ENCODE results near the gene LGALS13.

The LGALS13 gene, protein sequence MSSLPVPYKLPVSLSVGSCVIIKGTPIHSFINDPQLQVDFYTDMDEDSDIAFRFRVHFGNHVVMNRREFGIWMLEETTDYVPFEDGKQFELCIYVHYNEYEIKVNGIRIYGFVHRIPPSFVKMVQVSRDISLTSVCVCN

GRCh38 chr19:39602224-39602623 lies at the start of gene LGALS13:
TSS of gene LGALS13 (plus strand) at chr19:39602524. CDS start at chr19:39602569, 45 bp downstream.
- no peak for DNase-seq

DNA sequence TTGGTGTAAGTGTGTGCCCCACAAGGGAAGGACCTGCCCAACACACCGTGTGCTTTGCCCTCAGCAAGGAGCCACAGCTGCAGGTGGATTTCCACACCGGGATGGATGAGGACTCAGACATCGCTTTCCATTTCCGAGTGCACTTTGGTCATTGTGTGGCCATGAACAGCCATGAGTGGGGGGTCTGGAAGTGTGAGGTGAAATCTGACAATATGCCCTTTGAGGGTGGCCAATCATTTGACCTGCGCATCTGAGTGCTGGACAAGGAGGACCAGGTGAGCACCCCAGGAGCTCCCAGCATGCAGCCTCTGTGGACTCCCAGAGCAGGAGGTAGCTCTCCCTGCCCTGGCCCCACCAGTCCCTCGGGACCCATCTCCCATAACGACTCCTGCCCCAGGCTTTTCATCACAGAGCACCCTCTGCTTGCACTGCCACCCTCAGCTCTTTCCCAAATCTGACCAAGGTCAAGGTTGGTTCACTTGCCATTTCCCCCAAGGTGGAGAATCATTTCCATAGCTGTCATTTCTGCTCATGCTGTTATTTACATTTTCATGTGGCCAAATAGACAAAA lies 49.2 kb upstream of the LGALS13 start:
- DNase-seq, result no peak

DNA sequence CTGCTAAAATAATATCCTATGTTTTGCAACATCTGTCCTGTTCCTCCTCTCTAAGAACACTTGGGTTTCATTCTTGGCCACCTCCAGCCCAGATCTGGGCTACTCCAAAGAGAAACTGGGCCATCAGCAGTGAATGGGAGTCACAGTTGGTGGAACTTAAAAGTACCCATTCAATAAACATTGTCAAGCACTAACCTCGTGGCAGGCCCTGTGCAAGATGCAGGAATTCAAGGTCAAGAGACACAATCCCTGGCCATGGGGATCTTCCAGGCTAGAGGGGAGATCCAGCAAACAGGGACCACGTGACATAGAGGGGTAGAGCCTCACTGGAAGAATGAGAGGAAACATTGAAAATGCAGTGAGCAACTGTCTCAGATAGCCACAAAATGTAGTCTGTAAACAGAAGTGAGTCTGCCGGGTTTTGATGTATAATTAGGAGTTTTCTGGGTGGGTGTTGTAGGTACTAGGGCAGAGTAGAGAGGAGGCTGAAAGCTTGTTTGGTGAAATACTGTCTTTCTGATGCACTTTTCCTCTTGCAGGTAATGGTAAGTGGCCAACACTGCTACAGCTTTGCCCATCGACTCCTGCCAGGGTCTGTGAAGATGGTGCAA lies 47.5 kb upstream of the LGALS13 start:
- no peak for DNase-seq

- DNase-seq, result no peak
Observed at GRCh38 chr19:39555883-39556282, 46.4 kb upstream of the LGALS13 start.

- DNase-seq, result peak; percentile 48 to 52
Observed at GRCh38 chr19:39557811-39558623, 44.3 kb upstream of the LGALS13 start.

DNA sequence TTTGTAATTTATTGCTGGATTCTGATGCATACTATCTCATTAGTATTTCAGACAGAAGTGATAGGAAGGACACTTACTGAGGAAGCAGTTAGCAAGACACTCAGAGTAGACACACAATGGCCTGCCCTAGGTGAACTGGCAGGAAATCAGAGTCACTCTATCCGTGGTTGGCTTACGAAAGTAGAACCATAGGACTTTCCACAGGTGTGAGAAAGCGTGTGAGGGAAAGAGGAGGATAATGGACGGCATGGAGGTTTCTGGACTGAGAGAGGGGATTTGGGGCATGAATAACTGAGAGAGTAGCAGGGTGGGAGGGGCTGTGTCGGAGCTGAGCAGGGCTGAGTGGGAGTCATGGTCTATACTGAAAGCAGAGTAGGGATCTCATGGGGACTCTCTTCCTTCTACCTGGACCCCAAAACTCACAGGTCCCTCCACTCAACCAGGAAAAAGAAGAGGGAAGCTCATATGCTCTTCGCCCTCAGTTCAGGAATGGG lies 43.7 kb upstream of the LGALS13 start:
- DNase-seq, result peak in 1 of 2 experiments; percentile 45

GRCh38 chr19:39563408-39563807 lies 38.9 kb upstream of the LGALS13 start:
- no peak for DNase-seq

DNA sequence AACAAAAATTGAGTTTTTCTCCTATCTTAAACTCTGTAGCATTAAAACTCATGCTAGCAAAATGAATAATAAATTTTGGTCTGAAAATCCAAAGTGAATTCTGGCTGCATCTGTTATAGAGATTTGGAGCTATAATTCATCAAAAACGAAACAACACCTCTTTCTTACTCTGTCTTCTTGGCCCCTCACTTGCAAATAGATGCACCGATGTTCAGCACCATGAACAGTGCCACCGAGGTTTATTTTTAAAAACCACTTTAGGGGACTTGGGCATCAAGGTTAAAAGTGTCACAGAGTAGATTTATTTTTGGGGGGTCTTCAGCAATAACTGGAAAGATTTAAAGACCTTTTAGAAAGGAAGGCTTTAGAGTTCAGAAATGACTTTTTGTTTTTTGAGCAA lies 36.3 kb upstream of the LGALS13 start:
- DNase-seq, result no peak

GRCh38 chr19:39568604-39569003 lies 33.7 kb upstream of the LGALS13 start:
- DNase-seq, result no peak

DNA sequence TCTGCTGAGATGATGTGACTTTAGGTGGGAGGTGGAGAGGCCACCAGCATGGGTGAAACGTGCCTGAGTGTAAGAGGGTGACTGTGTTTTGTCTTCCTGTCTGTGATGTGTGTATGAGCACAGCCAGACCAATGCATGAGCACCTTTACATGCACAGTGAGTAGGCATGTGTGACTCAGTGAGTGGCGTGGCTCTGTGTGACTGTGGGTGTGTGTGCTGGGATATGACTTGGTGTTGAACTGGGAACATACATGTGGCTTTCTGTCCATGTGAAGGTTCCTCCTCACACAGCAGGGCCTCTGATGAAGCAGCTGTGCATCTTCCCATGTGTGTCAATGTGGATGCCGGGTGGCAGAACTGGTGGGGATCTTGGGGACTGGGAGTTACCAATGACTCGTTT lies 19.9 kb upstream of the LGALS13 start:
- DNase-seq, result no peak

DNA sequence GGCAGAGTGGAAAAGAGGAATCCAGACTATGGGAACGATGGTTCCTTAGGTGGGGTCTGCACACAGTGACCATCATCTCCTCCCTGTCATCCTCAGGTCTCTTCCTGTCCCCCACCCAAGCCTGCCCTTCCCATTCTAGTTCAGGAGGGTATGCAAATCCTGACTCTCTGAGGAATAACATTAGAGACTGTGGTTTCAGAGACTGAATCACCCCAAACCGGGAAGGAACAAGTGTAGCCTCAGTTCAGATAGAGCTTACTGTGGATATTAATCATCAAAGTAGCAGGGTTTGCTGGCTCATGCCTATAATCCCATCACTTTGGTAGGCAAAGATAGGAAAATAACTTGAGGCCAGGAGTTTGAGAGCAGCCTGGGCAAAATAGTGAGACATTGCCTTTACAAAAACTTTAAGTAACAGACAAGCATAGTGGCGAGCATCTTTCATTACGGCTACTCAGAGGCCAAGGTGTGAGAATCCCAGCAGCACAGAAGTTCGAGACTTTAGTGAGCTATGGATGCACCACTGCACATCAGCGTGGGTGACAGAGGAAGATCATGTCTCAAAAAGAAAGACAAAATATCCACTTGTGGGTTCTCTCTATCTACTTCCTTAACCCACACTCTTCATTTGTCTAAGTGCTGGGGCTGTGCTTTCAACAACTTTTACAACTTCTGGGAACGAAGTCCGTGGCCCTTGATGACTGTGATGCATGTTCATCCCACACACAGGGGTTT lies 19.3 kb upstream of the LGALS13 start:
- DNase-seq, result no peak

DNA sequence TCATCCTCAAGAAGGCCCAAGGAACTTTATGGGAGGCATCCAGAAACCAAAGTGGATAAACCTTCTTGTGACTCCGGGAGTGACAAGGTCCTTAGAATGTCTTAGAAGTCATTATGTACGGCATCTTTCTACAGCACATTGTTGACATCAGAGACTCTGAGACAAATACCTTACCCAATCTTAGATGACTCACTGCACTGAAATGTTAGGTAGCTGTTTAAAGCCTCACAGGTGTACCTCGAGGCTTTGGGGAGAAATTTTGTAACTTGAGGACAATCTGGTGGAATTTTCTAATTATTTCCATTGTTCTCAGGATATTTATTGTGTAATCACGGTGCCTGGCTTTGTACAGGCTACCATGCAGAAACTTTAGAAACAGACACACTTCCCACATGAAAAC lies 14.8 kb upstream of the LGALS13 start:
- no peak for DNase-seq

GRCh38 chr19:39588066-39588465 lies 14.3 kb upstream of the LGALS13 start:
- DNase-seq, result no peak

GRCh38 chr19:39590265-39590664 lies 12.1 kb upstream of the LGALS13 start:
- no peak for DNase-seq

DNA sequence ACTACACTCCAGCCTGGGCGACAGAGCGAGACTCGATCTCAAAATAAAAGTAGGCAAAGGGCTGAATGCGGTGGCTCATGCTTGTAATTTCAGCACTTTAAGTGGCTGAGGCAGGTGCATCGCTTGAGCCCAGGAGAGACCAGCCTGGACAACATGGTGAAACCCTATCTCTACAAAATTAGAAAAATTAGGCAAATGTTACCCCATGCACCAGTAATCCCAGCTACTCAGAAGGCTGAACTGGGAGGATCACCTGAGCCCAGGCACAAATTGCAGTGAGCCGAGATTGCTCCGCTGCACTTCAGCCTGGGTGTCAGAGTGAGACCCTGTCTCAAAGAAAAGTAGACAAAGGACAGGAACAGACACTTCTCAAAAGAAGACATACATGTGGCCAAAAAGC lies 9.9 kb upstream of the LGALS13 start:
- DNase-seq, result no peak

DNA sequence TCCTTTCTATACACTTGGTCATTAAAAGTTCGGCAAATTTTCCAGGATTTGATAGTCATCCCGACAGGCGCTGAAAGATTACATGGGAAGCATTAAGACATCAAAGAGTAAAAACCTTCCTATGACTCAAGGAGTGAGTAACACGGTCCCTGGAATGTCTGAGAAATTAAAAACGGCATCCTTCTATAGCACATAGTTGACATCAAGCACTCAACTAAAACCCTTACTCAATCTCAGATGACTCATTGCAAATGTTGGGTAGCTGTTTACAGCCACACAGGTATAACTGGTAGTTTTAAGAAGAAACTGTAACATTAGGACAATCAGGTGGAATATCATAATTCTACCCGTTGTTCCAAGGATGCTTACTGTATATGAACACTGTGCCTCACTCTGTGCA lies 6.4 kb upstream of the LGALS13 start:
- no peak for DNase-seq

- no peak for DNase-seq
Observed at GRCh38 chr19:39596911-39597310, 5.4 kb upstream of the LGALS13 start.

DNA sequence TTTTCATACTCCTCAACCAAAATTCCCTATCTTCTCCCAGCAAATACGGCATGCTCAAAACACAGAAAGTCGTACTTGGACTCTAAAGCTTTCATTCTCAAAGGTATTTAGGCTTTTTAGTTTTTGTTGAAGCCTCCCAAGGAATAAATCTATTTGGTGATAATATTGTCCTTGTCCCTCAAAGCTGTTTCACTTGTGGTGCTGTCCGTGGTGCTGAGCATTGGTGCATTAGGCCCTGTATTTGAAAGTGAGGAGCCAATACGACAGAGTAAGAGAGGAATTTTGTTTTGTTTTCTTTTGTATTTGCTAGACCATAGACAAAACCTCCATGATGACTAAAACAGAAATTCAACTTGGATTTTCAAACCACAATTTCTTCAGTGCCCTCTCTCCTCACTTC lies 3.2 kb upstream of the LGALS13 start:
- no peak for DNase-seq

DNA sequence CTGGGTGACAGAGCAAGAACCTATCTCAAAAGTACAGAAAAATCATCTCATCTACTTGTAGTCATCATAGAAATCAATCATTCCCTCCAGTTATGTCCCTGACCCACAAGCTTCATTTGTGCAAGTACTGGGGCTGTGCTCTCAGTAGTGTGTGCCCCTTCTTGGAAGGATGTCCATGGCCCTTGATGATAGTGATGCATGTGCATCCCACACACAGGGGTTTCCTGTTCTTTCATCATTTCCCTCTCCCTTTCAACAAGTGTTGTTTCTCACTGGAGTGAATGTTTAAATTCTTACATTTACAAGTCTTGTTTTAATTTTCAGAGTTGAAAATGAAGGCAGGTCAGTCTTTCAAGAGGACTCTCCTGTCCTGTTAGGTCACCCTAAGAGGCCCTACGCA lies 1.5 kb downstream of the LGALS13 start:
- no peak for DNase-seq

- DNase-seq, result no peak
Observed at GRCh38 chr19:39607021-39607420, 4.7 kb downstream of the LGALS13 start.

GRCh38 chr19:39607561-39607960 lies 5.2 kb downstream of the LGALS13 start:
- no peak for DNase-seq

DNA sequence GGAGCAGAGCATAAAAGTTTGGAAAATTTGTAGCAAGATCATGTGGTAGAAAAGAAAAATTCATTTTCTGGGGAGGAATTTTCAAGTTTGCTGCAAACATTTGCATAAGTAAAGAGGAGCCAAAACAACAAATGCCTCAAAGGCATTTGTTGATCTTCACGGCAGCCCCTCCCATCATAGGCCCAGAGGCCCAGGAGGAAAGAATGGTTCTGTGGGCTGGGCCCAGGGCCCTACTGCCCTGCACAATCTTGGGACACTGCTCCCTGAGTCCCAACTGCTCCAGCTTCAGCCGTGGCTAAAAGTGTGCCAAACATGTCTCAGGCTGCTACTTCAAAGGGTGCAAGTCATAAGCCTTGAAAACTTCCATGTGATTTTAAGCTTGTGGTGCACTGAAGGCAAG lies 11.3 kb downstream of the LGALS13 start:
- no peak for DNase-seq

GRCh38 chr19:39617745-39618144 lies 15.4 kb downstream of the LGALS13 start:
- no peak for DNase-seq

All from SHP77 (cell line).